GM12892 (cell line): ENCODE results near the gene DDX60.

Experiments used
- POLR2A ChIP-seq: IDR thresholded peaks from 2 replicates; pipeline ENCODE4 v1.6.1; 2011; ENCODE audit warnings: low read depth, low read length, control low read depth
- POLR2AphosphoS5 ChIP-seq: IDR thresholded peaks from 2 replicates; pipeline ENCODE4 v1.6.1; 2011; ENCODE audit warnings: low read depth, low read length, control low read depth

DNA sequence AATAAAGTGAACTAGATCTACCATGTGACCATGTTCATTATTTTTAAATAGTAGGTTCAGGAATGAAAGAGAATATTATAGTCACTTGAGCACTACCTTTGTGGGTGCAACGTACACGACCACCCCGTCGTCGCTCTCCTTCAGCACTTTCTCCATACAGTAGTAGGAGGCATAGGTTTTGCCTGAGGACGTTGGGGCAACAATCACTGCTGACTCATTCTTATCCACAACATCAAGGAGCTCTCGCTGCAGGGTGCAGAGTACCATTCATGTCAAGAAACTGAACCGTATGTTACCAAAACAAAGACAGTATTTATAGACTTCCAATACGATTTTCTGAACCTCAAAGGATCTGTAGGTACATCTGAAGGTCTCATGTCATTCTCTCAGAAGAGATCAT lies 44.7 kb downstream of the DDX60 start:
- no peak for TF ChIP-seq POLR2AphosphoS5
- TF ChIP-seq POLR2A, result no peak
